Peyer's patch (tissue), 4 donors: Measurements from ENCODE around the gene TUSC2.

Experiments
- POLR2A ChIP-seq, 2 donors: fragments of 450-650 bp; IDR thresholded peaks; one replicate each; pipeline ENCODE4 v1.5.1; 2017; ENCODE audit warnings: antibody characterized with exemption in 2 of 2, mild to moderate bottlenecking in 2 of 2, moderate library complexity in 2 of 2
- TF ChIP-seq, protein P1 (sequence below), 6 experiments: fragments of 450-650 bp in 4 of 6; fragments of 200-600 bp in 2 of 6; sonication (generic) in 1 of 6; IDR thresholded peaks; one replicate each; pipeline ENCODE4 v1.5.1; 2017 to 2019; ENCODE audit warnings: antibody characterized with exemption in 6 of 6, mild to moderate bottlenecking in 3 of 6, moderate library complexity in 1 of 6

DNA sequence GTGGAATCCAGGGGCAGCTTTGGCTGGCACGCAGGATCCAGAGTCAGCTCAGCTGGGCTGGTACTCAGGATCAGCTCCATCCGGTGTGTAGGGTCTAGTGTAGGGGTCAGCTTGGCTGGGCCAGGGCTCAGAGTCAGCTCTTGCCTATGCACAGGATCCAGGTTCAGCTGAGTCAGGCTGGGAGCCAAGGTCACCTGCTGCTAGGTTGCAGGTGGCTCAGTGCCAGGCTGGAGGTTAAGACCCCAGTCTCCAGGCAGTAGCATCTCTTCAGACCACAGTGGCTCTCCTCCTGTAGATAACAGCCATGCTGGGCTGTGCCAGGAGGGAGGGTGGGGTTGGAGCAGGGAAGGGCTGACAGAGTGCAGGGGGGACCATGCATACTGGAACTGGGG, 30.6 kb downstream of the TUSC2 start:
- TF ChIP-seq, protein P1, sequence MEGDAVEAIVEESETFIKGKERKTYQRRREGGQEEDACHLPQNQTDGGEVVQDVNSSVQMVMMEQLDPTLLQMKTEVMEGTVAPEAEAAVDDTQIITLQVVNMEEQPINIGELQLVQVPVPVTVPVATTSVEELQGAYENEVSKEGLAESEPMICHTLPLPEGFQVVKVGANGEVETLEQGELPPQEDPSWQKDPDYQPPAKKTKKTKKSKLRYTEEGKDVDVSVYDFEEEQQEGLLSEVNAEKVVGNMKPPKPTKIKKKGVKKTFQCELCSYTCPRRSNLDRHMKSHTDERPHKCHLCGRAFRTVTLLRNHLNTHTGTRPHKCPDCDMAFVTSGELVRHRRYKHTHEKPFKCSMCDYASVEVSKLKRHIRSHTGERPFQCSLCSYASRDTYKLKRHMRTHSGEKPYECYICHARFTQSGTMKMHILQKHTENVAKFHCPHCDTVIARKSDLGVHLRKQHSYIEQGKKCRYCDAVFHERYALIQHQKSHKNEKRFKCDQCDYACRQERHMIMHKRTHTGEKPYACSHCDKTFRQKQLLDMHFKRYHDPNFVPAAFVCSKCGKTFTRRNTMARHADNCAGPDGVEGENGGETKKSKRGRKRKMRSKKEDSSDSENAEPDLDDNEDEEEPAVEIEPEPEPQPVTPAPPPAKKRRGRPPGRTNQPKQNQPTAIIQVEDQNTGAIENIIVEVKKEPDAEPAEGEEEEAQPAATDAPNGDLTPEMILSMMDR (IDR thresholded peaks at IDR 0.05), result no peak
- no peak for TF ChIP-seq POLR2A (IDR thresholded peaks at IDR 0.05)
